ENCODE results near the gene SHISA6.

Gene SHISA6

GRCh38 chr17:11284811-11285210 lies 43.8 kb downstream of the SHISA6 start:
- H3K23ac ChIP-seq (ENCODE audit: low read length) = no peak overlapping the region
- no peak overlapping the region for H4K91ac ChIP-seq (ENCODE audit: low read depth, low read length)
- no peak overlapping the region for H3K4me3 ChIP-seq (ENCODE audit: low read depth, low read length)
- no peaks in the 10 kb centered on the region for H3K36me3 ChIP-seq (ENCODE audit: control insufficient read depth in 1 of 2, insufficient read depth in 2 of 2, low read length in 2 of 2)
- H3K4me1 ChIP-seq (ENCODE audit: control insufficient read depth in 1 of 2, insufficient read depth in 2 of 2, low read length in 2 of 2) = no peaks in the 10 kb centered on the region
- no peak for DNase-seq
- H4K8ac ChIP-seq (ENCODE audit: low read depth, low read length) = no peak overlapping the region
- no peak overlapping the region for H2BK12ac ChIP-seq (ENCODE audit: low read length)
- H2AFZ ChIP-seq (ENCODE audit: insufficient read depth, low read length, poor library complexity) = no peak overlapping the region
- WGBS (ENCODE audit: extremely low coverage, insufficient coverage, insufficient read length) = no CpG with 5 or more reads among the region's 1 CpG
- no peak overlapping the region for H3K4ac ChIP-seq (ENCODE audit: low read depth, low read length)
- H3K79me2 ChIP-seq (ENCODE audit: control insufficient read depth, insufficient read depth, low read length, poor library complexity) = no peaks in the 10 kb centered on the region
- H3K9me3 ChIP-seq (ENCODE audit: insufficient read depth, low read depth, low read length) = no peaks in the 10 kb centered on the region
- H3K4me2 ChIP-seq (ENCODE audit: low read length) = no peak overlapping the region
- no peaks in the 10 kb centered on the region for H3K79me1 ChIP-seq (ENCODE audit: low read length)
- H3K9ac ChIP-seq (ENCODE audit: low read length) = no peak overlapping the region
- H3K27ac ChIP-seq (ENCODE audit: low read depth, low read length) = no peak overlapping the region
- no peak overlapping the region for H2BK5ac ChIP-seq (ENCODE audit: low read depth, low read length, poor library complexity)
- no peaks in the 10 kb centered on the region for H3K27me3 ChIP-seq (ENCODE audit: insufficient read depth, low read length)
- no peak overlapping the region for H2BK120ac ChIP-seq (ENCODE audit: insufficient read depth, low read length, poor library complexity)
- no peak overlapping the region for H3K14ac ChIP-seq (ENCODE audit: low read length)
- no peak overlapping the region for H3K18ac ChIP-seq (ENCODE audit: low read length)
- no peak overlapping the region for H2AK5ac ChIP-seq (ENCODE audit: low read length)
- H4K12ac ChIP-seq (ENCODE audit: low read depth, low read length) = no peak overlapping the region

GRCh38 chr17:11285946-11286345 lies 44.9 kb downstream of the SHISA6 start:
- Histone ChIP-seq H3K18ac (ENCODE audit: low read length) (no peak overlapping the region), H3K23ac (ENCODE audit: low read length) (no peak overlapping the region), H2AK5ac (ENCODE audit: low read length) (no peak overlapping the region), H4K12ac (ENCODE audit: low read depth, low read length) (no peak overlapping the region), H4K91ac (ENCODE audit: low read depth, low read length) (no peak overlapping the region), H3K79me1 (ENCODE audit: low read length) (no peaks in the 10 kb centered on the region), H3K4me1 (ENCODE audit: control insufficient read depth in 1 of 2, insufficient read depth in 2 of 2, low read length in 2 of 2) (no peaks in the 10 kb centered on the region), H3K36me3 (ENCODE audit: control insufficient read depth in 1 of 2, insufficient read depth in 2 of 2, low read length in 2 of 2) (no peaks in the 10 kb centered on the region), H3K4ac (ENCODE audit: low read depth, low read length) (no peak overlapping the region), H3K9me3 (ENCODE audit: insufficient read depth, low read depth, low read length) (no peaks in the 10 kb centered on the region), H2BK120ac (ENCODE audit: insufficient read depth, low read length, poor library complexity) (no peak overlapping the region), H2BK5ac (ENCODE audit: low read depth, low read length, poor library complexity) (no peak overlapping the region), H3K27me3 (ENCODE audit: insufficient read depth, low read length) (no peaks in the 10 kb centered on the region), H3K4me3 (ENCODE audit: low read depth, low read length) (no peak overlapping the region), H3K9ac (ENCODE audit: low read length) (no peak overlapping the region), H3K14ac (ENCODE audit: low read length) (no peak overlapping the region), H2AFZ (ENCODE audit: insufficient read depth, low read length, poor library complexity) (no peak overlapping the region), H3K4me2 (ENCODE audit: low read length) (no peak overlapping the region), H3K27ac (ENCODE audit: low read depth, low read length) (no peak overlapping the region), H2BK12ac (ENCODE audit: low read length) (no peak overlapping the region), H3K79me2 (ENCODE audit: control insufficient read depth, insufficient read depth, low read length, poor library complexity) (no peaks in the 10 kb centered on the region), H4K8ac (ENCODE audit: low read depth, low read length) (no peak overlapping the region)
- DNase-seq = no peak
- WGBS (ENCODE audit: extremely low coverage, insufficient coverage, insufficient read length) = no CpG with 5 or more reads among the region's 5 CpGs

GRCh38 chr17:11287791-11288190 lies 46.8 kb downstream of the SHISA6 start:
- H2AFZ ChIP-seq (ENCODE audit: insufficient read depth, low read length, poor library complexity) = no peak overlapping the region

GRCh38 chr17:11290814-11291213 lies 49.8 kb downstream of the SHISA6 start:
- Histone ChIP-seq H3K27me3 (ENCODE audit: insufficient read depth, low read length) (no peaks in the 10 kb centered on the region), H3K4me1 (ENCODE audit: control insufficient read depth in 1 of 2, insufficient read depth in 2 of 2, low read length in 2 of 2) (no peaks in the 10 kb centered on the region), H3K23ac (ENCODE audit: low read length) (no peak overlapping the region), H3K79me1 (ENCODE audit: low read length) (no peaks in the 10 kb centered on the region), H4K12ac (ENCODE audit: low read depth, low read length) (no peak overlapping the region), H3K9me3 (ENCODE audit: insufficient read depth, low read depth, low read length) (no peaks in the 10 kb centered on the region), H4K91ac (ENCODE audit: low read depth, low read length) (no peak overlapping the region), H3K4me2 (ENCODE audit: low read length) (no peak overlapping the region), H3K36me3 (ENCODE audit: control insufficient read depth in 1 of 2, insufficient read depth in 2 of 2, low read length in 2 of 2) (no peaks in the 10 kb centered on the region), H3K9ac (ENCODE audit: low read length) (no peak overlapping the region), H2BK12ac (ENCODE audit: low read length) (no peak overlapping the region), H3K14ac (ENCODE audit: low read length) (no peak overlapping the region), H3K4me3 (ENCODE audit: low read depth, low read length) (no peak overlapping the region), H3K27ac (ENCODE audit: low read depth, low read length) (no peak overlapping the region), H4K8ac (ENCODE audit: low read depth, low read length) (no peak overlapping the region), H3K18ac (ENCODE audit: low read length) (no peak overlapping the region), H3K79me2 (ENCODE audit: control insufficient read depth, insufficient read depth, low read length, poor library complexity) (no peaks in the 10 kb centered on the region), H3K4ac (ENCODE audit: low read depth, low read length) (no peak overlapping the region), H2AK5ac (ENCODE audit: low read length) (no peak overlapping the region), H2BK120ac (ENCODE audit: insufficient read depth, low read length, poor library complexity) (no peak overlapping the region), H2BK5ac (ENCODE audit: low read depth, low read length, poor library complexity) (no peak overlapping the region), H2AFZ (ENCODE audit: insufficient read depth, low read length, poor library complexity) (no peak overlapping the region)
- DNase-seq = no peak
- WGBS (ENCODE audit: extremely low coverage, insufficient coverage, insufficient read length) = no CpG with 5 or more reads among the region's 7 CpGs

More at GRCh38 chr17:11287791-11288190, 46.8 kb downstream of the SHISA6 start:
- no peak overlapping the region for H3K27ac ChIP-seq (ENCODE audit: low read depth, low read length)
- H4K8ac ChIP-seq (ENCODE audit: low read depth, low read length) = no peak overlapping the region
- no peak overlapping the region for H3K23ac ChIP-seq (ENCODE audit: low read length)
- H3K14ac ChIP-seq (ENCODE audit: low read length) = no peak overlapping the region
- H3K27me3 ChIP-seq (ENCODE audit: insufficient read depth, low read length) = no peaks in the 10 kb centered on the region
- no peaks in the 10 kb centered on the region for H3K4me1 ChIP-seq (ENCODE audit: control insufficient read depth in 1 of 2, insufficient read depth in 2 of 2, low read length in 2 of 2)
- no peaks in the 10 kb centered on the region for H3K79me2 ChIP-seq (ENCODE audit: control insufficient read depth, insufficient read depth, low read length, poor library complexity)
- H2BK5ac ChIP-seq (ENCODE audit: low read depth, low read length, poor library complexity) = no peak overlapping the region
- H3K4me3 ChIP-seq (ENCODE audit: low read depth, low read length) = no peak overlapping the region
- no peak overlapping the region for H3K4ac ChIP-seq (ENCODE audit: low read depth, low read length)
- no peak overlapping the region for H3K4me2 ChIP-seq (ENCODE audit: low read length)
- H2AK5ac ChIP-seq (ENCODE audit: low read length) = no peak overlapping the region
- H3K18ac ChIP-seq (ENCODE audit: low read length) = no peak overlapping the region
- H3K9ac ChIP-seq (ENCODE audit: low read length) = no peak overlapping the region
- H4K12ac ChIP-seq (ENCODE audit: low read depth, low read length) = no peak overlapping the region
- no peaks in the 10 kb centered on the region for H3K79me1 ChIP-seq (ENCODE audit: low read length)
- no peak overlapping the region for H4K91ac ChIP-seq (ENCODE audit: low read depth, low read length)
- H3K36me3 ChIP-seq (ENCODE audit: control insufficient read depth in 1 of 2, insufficient read depth in 2 of 2, low read length in 2 of 2) = no peaks in the 10 kb centered on the region
- H3K9me3 ChIP-seq (ENCODE audit: insufficient read depth, low read depth, low read length) = no peaks in the 10 kb centered on the region
- H2BK12ac ChIP-seq (ENCODE audit: low read length) = no peak overlapping the region
- no peak overlapping the region for H2BK120ac ChIP-seq (ENCODE audit: insufficient read depth, low read length, poor library complexity)
- DNase-seq = no peak

All from trophoblast cell (in vitro differentiated cells and primary cell).